Body of pancreas (tissue), 4 donors: Measurements from ENCODE around the gene RNF125.

Experiments
- POLR2A ChIP-seq, 3 donors: fragments of 450-650 bp; IDR thresholded peaks; one replicate each; pipeline ENCODE4 v1.6.1; 2016; ENCODE audit warnings: antibody characterized with exemption in 3 of 3, mild to moderate bottlenecking in 2 of 3
- TF ChIP-seq, protein P1 (sequence below), 7 experiments: fragments of 450-650 bp in 4 of 7; fragments of 200-600 bp in 3 of 7; sonication (generic) in 3 of 7; IDR thresholded peaks; one replicate each; pipeline ENCODE4 v1.5.1; 2016 to 2019; ENCODE audit warnings: antibody characterized with exemption in 7 of 7

DNA sequence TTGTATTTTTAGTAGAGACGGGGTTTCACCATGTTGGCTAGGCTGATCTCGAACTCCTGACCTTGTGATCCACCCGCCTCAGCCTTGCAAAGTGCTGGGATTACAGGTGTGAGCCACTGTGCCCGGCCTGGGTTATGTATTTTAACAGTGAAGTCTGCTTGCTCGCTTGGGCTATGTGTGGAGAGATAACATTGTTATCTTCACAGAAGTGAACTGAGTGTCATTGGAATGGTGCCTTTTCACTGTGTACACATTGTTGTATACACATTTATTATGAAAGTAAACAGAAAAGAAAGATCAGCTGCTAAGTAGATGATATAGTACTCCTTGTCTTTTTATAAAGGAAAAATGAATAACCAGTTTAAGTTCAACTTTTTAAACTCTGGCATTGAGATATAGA is 103.4 kb downstream of the RNF125 start:
- TF ChIP-seq, protein P1, sequence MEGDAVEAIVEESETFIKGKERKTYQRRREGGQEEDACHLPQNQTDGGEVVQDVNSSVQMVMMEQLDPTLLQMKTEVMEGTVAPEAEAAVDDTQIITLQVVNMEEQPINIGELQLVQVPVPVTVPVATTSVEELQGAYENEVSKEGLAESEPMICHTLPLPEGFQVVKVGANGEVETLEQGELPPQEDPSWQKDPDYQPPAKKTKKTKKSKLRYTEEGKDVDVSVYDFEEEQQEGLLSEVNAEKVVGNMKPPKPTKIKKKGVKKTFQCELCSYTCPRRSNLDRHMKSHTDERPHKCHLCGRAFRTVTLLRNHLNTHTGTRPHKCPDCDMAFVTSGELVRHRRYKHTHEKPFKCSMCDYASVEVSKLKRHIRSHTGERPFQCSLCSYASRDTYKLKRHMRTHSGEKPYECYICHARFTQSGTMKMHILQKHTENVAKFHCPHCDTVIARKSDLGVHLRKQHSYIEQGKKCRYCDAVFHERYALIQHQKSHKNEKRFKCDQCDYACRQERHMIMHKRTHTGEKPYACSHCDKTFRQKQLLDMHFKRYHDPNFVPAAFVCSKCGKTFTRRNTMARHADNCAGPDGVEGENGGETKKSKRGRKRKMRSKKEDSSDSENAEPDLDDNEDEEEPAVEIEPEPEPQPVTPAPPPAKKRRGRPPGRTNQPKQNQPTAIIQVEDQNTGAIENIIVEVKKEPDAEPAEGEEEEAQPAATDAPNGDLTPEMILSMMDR (IDR thresholded peaks at IDR 0.05) = no peak
- no peak for TF ChIP-seq POLR2A (IDR thresholded peaks at IDR 0.05)
